ENCODE measurements around the gene WFS1. TPM values are rescaled to one million over a fixed set of nuclear protein-coding genes. Genes with fewer than 3 reads are reported as not detected.
A peak's percentile ranks its signal among the peaks of the same experiment; 100 is the strongest.

Gene WFS1
- total RNA-seq, 1 donor from 2014 or later, result 5.1 TPM

DNA sequence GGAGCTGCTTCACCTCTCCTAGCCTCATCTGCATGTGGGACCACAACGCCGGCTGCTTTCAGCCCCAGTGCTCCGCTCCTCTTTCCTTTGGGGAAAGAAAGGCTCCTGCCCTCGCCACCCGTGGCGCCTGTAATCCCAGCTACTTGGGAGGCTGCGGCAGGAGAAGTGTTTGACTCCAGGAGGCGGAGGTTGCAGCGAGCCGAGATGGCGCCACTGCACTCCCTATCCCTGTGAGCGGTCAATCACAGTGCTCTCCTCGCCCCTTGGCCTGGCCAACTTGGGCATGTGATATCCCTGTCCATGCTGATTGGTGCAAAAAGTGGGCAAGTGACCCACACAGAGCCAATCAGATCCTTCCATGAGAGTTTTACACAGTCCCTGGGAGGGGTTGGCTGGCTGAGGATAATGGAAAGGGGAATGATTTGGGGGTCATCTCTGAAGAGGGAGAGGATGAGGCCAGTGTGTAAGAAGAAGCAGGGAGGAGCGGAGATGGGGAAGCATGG lies 56.2 kb downstream of the WFS1 start:
- DNase-seq, result no peak

- no peak for DNase-seq
Measured at GRCh38 chr4:6326312-6327060, 56.8 kb downstream of the WFS1 start.

- DNase-seq, result peak; percentile 71
Measured at GRCh38 chr4:6327220-6327917, 57.7 kb downstream of the WFS1 start.

GRCh38 chr4:6328526-6328925 lies 58.9 kb downstream of the WFS1 start:
- no peak for DNase-seq

GRCh38 chr4:6329478-6330383 lies 60.1 kb downstream of the WFS1 start:
- DNase-seq, result no peak

- no peak for DNase-seq
Measured at GRCh38 chr4:6330384-6330767, 60.7 kb downstream of the WFS1 start.

GRCh38 chr4:6331018-6331417 lies 61.4 kb downstream of the WFS1 start:
- DNase-seq, result no peak

- no peak for DNase-seq
Measured at GRCh38 chr4:6331468-6331867, 61.8 kb downstream of the WFS1 start.

DNA sequence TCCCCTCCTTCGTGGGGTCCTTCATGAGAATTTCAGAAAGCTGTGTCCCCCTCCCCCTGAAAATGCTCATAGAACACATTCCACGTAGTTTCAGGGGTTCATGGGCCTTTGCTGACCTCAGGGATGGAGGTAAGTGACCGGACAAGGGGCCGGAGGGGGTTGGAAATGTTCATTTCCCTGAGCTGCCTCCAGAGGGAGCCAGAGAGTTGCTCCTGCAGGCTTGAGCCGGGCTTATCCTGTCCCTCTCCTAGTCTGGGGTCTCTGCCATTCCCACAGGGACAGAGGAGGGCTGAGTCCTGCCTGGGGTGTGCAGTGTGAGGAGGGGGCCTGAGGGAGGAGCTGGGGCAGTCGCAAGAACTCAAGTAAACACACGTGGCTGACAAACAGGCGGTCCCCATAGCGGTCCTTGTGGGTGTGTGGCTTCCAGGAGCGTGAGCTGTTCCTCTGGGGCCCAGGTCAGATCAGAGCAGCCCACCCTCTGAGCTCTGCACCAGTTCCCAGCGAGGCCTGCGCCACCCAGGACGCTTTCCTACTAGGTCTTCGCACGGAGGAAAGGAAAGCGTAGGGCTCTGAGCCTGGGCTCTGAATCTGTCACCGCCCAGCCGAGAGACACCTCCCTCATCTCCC lies 62.5 kb downstream of the WFS1 start:
- DNase-seq, result no peak

GRCh38 chr4:6332669-6333050 lies 63.0 kb downstream of the WFS1 start:
- no peak for DNase-seq

DNA sequence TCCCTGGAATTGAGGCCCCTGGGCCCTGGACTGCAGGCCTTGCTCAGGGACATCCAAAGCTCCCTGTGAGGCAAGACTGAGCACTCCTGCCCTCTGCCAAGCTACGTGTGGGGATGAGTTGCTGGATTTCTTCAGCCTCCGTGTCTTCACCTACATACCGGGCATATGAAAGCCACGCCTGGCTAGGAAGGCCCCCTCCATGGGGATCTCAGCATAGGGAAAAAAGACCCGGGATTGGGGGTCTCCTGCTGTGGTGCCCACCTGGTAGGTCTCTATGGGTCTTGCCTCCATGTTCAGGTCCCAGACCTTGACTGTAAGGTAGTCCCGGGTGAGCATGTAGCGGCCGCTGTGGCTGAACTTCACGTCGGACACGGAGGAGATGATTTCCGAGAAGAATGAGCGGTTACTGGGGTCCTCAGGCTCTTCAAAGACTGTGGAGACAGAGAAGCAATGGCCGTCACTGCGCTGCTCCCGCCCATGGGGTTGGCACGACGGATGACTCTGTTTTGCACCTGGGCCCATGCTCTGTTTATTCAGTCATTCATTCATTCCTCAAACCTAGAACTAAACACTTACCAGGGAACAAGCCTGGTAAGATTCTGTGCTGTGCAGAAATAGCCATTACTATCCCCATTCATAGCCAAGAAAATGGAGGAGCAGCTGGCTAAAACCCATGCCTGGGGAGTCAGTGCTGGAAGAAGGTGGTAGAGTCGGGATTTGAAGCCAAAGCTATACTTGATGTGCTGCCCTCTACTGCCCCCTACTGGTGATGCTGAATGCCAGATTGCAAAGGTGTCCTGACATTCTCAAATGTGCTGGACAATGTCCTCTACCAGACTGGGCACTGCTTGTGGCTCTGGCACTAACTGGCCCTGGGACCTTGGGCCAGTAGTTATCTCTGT lies 63.9 kb downstream of the WFS1 start:
- DNase-seq, result no peak

DNA sequence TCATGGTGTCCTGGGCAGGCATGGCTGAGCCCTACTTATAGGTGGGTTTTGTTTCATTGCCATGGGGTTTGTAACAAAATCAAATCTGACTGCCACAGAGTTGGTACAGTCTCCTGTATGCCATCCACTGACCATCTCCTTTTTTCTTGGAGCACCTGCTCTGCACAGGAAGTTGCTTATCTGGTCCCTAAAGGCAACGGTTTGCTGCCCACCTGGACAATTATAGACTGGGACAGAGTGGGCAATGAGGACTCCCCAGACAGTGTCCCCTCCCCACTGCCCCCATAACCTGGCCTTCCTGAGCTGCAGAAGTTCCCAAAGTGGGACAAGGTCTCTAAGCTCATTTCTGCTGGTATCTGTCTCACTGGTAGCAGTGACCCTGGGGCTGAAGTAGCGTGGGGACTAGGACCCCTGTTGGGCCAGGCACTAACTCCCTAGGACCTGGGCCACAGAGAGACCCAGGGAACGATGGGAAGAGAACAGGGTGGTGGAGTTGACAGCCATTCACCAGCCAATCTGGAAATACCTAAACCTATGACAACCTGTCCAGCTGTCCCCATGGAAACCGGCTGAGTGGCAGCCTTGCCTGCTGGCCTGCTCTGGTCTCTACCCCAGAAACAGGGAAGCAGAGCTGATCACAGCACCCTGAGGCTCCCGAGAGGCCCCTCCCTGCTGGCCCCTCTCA lies 64.7 kb downstream of the WFS1 start:
- no peak for DNase-seq

DNA sequence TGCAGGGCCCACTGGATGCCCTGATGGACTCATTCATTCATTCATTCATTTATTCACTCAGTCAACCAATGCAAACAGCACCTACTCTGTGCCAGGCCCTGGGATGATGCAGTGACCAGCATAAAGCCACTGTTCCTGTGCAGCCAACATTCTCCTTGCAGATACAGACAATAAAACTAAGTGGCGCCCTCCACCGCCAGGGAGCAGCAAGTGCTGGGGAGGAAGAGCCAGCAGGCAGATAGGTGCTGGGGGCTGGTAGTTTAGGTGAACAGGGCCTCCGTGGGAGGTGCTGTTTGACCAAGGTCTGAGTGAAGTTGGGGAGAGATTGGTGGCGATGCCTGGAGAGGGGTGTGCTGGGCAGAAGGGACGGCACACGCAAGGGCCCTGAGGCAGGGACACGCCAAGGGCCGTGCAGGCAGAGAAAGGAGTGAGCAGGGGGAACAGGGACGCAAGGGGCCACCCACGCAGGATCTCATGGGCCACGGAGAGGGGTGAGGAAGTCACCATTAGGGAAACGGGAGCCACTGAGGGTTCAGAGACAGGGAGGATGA lies 65.5 kb downstream of the WFS1 start:
- DNase-seq, result no peak

DNA sequence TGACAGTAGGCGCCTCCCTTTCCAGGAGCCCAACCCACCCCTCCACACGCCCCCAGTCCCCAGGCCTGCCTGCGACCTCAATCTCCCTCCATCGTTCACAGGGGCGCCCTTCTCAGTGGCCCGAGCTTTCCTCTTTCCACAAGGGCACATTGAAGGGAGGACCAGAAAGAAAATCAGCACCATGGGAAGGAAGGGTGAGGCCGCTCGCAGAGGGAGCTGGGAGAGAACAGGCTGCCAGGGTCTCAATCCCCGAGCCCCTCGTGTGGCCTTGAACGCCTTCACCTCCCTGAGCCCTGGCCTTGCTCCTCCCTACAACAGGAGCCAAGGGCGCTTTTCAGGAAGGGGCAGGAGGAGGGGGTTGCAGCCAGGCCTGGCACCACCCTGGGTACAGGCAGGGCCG lies 66.5 kb downstream of the WFS1 start:
- DNase-seq, result no peak

GRCh38 chr4:6337331-6337935 lies 67.8 kb downstream of the WFS1 start:
- DNase-seq, result no peak

- DNase-seq, result no peak
Measured at GRCh38 chr4:6338175-6338950, 68.7 kb downstream of the WFS1 start.

GRCh38 chr4:6338951-6339817 lies 69.5 kb downstream of the WFS1 start:
- DNase-seq, result no peak

- no peak for DNase-seq
Measured at GRCh38 chr4:6339818-6340445, 70.3 kb downstream of the WFS1 start.

All from occipital lobe (tissue), 2 donors.